ENCODE measurements around the gene OTOG. TPM values are rescaled to one million over a fixed set of nuclear protein-coding genes. Genes with fewer than 3 reads are reported as not detected.

OTOG gene
- total RNA-seq, 1 donor from 2014 or later: not detected

DNA sequence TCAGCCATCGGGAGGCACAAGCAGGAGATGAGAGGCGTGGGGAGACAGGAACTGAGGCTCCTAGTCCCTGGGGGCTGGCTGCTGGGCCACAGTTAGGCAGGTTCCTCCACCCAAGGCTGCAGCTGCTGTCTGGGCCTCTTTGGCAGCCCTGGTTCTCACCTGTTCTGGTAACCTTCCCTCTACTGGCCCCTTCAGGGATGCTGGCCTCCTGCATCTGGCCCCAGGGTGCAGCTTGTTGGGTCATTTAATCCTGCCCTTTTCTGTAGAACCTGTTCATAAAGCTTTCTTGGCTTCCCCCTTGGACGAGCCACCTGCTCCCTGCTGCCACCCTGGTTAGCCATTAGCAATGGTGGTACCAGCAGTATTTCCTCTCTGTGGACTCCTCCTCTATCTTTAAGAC lies 8.3 kb upstream of the OTOG start:
- DNase-seq (ENCODE audit: low spot score): no peak
- ATAC-seq: no peak

- no peak for DNase-seq (ENCODE audit: low spot score)
- ATAC-seq: no peak
These were observed 6.3 kb upstream of the OTOG start for GRCh38 chr11:17540807-17541206.

DNA sequence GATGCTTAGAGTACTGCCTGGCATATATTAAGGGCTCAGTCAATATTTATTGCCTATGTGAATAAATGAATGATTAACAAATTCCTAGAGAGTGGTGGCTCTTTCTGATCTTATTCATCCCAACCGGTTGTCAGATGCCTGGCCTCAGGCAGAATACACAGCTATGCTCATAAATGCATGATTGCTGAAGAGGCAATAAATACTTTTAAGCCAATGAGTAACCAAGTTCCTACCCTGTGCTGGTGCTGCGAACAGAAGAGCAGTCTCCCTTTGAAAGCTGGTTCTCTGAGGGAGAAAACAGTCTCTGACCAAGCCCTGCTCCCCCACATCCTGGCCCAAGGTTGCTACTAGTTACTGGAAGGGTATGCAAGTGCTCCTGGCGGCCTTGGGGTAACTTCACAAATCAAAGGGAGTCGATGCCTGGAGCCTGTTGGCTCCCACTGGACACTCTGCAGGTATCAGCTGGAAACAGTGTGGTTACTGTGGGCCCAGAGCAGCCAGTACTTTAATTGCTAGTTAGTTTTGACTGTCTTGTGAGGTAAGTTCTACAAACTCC lies 5.7 kb upstream of the OTOG start:
- DNase-seq (ENCODE audit: low spot score) (no peak), ATAC-seq (no peak)

GRCh38 chr11:17542249-17542648 lies 4.8 kb upstream of the OTOG start:
- DNase-seq (ENCODE audit: low spot score): no peak
- peak; percentile 90 for ATAC-seq

GRCh38 chr11:17543041-17543440 lies 4.0 kb upstream of the OTOG start:
- ATAC-seq (no peak), DNase-seq (ENCODE audit: low spot score) (no peak)

DNA sequence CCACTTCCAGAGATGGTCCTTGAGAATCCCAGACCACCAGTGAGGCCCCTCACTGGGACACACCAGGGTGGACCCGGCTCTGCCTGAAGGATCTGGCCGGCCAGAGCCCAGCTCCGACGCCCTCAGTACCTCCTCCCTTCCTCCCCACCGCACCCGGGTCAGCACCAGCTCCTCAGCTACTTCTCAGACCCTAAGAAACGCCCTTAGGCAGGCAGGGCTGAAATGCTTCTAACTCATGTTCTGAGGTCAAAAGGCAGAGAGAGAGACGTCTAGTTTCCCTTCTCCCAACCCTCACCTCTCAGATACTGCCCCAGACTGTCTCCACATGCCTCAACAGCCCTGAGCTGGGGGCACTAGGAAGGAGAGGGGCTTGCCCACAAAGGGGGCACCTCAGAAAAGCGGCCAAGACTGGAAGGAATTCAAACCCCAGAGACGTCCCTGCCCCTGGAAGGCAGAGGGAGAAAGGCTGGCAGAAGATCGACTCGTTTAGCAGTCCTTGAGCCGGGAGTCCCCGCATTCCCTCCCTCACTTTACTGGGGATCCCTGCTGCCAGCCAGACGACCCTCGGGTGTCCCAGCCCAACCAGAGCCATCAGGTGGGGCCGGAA lies 3.4 kb upstream of the OTOG start:
- ATAC-seq (no peak), DNase-seq (ENCODE audit: low spot score) (no peak)

DNA sequence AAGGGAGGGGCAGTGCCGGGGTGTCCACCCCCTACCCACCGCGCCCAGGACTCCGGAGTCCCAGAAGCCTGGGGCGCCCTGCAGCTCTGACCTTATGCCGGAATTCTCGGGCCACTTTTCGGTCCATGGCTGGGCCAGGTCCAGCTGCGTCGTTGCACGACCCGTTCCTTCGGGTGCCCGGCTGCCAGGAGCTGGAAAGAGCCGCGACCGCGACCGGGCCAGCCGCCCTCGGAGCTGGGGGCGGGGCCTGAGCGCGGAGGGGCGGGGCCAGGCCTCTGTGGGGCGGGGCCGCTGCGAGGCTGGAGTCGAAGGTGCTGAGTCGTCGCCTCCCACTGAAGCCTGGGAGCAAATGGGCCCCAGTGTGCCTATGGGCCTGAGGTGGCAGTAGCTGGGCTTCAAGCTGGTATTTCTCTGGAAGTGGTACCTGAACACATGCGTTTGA lies 2.9 kb upstream of the OTOG start, which contains the start of gene USH1C:
TSS of gene USH1C (minus strand) at position 236 of the 442 bp plus-strand sequence. CDS start at position 127, 109 bp downstream.
- ATAC-seq: peak; percentile 63
- DNase-seq (ENCODE audit: low spot score): no peak

GRCh38 chr11:17546240-17546639 lies 819 bp upstream of the OTOG start:
- no peak for DNase-seq (ENCODE audit: low spot score)
- no peak for ATAC-seq

DNA sequence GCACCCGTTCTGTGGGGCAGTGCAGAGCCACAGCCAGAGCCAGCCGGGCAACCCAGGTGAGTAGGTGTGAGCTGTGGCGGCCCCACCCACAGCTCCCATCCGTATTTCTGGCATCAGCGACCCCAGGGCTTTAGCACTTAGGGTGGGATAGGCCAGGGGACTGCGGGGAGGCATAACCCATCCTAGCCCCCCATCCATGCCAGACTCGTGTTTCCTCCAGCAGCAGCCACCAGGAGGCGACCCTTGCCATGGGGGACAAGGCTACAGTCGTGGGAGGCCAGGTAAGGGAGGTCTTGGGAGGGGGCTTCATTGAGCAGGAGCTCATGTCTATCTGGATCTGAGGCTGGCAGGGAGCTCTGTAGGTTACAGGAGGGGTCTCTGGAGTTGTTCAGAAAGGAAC lies 873 bp downstream of the OTOG start:
- ATAC-seq: no peak
- DNase-seq (ENCODE audit: low spot score): no peak

- ATAC-seq (no peak), DNase-seq (ENCODE audit: low spot score) (no peak)
These were observed 1.4 kb downstream of the OTOG start for GRCh38 chr11:17548444-17548843.

DNA sequence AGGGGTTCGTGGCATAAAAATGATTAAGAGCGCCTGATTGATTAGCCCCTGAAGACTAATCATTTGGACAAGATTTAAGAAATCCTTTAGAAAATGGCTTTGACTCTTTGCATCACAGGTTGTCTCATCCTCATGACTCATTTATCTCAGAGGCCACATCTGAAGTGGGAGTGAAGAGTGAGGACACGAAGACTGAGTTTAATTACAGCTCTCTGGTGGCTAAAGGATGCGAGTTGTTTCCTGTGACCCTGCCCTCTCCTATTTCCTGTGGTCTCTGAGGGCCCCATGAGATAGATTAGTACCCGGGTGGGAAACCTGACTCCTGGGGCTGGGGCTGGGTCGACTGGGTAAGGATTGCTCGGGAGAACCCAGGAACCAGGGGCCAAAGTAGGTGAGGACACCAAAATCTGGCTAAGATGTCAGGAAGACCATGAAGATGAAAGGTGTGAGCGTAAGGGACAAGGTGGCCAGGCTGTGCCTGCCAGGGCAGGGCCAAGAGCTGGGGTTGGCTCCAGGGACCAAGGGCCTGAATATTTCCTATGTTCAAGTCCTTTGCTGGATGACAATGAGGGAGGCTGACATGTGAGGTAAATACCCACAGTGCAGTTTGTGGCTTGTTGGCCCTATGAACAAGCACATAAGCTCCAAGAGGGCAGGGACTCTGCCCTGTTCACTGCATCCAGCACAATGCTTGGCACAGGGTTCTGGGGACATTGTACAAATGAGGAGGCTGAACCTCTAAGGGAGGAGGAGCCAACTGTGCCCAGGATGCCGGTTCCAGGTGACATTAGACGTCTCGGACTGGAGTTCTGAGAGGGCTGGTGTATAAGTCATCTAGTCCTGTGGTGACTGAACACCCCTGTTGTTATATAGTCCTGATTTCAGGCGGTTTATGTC lies 3.6 kb downstream of the OTOG start:
- DNase-seq (ENCODE audit: low spot score): no peak
- no peak for ATAC-seq

DNA sequence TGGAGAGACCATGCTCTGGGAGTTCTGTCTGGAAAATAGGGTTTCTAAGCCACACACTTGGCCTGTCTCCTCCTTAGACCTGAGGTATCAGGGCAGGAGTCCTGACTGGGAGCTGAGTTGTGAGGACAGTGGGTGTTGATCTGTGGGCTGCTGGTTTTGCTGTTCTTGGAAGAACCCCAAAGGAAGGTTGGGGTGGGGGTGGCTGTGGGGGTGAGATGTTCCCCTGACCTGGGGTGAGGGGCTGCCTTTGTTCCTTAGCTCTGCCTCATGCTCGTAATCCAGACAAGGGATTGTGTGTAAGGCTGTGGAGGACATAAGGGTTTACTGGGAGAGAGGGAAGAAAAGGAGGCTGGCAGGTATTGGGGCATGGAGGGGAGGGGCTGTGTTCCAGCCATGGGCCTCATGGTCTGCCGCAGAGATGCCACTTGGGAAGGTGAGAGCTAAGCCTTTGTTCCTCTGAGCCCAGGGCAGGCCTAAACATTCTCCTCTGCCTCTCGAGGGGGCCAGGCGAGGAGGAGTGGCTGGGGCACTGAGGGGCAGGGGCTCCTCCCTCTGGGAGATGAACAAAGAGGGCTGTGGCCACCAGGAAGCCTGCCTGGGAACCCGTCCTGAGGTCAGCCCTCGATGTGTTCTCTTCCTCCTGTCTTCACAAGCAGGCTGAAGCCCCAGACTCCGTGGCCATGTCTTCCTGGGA lies 4.4 kb downstream of the OTOG start:
- ATAC-seq (no peak), DNase-seq (ENCODE audit: low spot score) (no peak)

DNA sequence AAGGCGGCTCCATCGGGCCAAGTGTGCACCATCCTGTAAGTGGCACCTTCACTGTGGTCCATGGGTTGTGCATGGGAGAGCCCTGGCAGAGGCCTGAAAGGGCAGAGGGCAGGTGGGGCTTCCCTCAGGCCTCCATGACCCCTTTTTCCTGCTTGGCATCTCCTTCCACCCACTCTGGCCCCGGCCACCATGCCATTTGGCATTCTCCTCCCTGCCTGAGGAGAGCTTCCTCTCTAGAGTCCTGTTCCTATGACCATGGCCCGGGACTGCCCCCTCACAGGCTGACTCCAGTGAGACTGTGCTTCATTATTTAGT lies 4.9 kb downstream of the OTOG start:
- ATAC-seq (no peak), DNase-seq (ENCODE audit: low spot score) (no peak)

GRCh38 chr11:17552392-17553248 lies 5.6 kb downstream of the OTOG start:
- DNase-seq (ENCODE audit: low spot score) (no peak), ATAC-seq (peak; percentile 19)

GRCh38 chr11:17553249-17553546 lies 6.1 kb downstream of the OTOG start:
- DNase-seq (ENCODE audit: low spot score): no peak
- ATAC-seq: no peak

DNA sequence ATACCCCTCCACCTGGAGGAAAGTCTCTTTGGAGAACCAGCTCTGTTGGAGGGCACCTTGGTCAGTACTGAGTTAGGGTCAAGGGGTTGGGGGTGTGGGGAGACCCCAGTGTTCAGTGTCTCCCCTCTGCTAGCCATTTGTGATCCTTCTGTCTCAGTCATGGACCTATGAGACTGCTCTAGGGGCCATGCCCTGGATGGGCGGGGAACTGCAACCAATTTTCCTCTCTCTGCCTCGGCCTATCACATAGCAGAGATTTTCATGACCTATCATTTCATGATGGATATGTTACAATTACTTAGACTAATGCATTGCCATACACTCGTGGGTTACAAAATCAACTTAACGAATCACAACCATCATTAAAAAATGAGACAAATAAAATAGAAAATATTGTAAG lies 7.4 kb downstream of the OTOG start:
- DNase-seq (ENCODE audit: low spot score): no peak
- no peak for ATAC-seq

GRCh38 chr11:17556999-17557398 lies 9.9 kb downstream of the OTOG start:
- DNase-seq (ENCODE audit: low spot score): no peak
- ATAC-seq: no peak

DNA sequence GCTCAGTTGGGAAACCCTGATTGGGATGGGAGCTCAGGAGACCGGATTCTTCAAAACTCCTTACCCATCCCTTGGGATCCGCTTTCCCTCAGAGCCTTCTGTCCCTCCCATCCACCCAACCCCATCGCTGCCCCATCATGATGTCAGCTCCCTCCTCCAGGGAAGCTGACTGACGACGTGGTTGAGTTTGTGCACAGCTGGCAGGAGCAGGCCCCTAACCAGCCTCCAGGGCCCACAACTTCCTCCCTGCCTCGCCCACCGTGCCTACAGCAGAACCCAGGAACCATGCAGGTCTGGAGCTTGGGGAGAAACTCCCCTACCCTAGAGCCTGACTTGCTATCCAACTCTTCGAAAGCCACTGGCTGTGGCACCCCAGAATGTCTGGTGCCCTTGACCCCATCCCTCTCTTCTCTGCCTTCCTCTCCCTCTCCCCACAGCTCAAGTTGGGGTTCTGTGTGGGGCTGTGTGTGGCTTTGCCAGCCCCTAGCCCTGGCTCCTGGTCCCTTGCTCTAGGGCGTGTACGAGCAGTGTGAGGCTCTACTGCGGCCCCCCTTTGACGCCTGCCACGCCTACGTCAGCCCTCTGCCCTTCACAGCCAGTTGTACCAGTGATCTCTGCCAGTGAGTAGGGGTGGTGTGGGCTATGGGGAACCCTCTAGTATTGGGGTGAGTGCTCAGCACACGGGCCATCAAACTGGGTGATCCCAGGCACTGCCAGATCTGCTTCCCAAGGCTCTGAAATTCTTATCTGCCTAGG lies 11.1 kb downstream of the OTOG start:
- ATAC-seq (no peak), DNase-seq (ENCODE audit: low spot score) (no peak)

GRCh38 chr11:17558916-17559315 lies 11.9 kb downstream of the OTOG start:
- no peak for DNase-seq (ENCODE audit: low spot score)
- no peak for ATAC-seq
